Measurements from ENCODE around the gene DVL1. TPM values are rescaled to one million over a fixed set of nuclear protein-coding genes. Genes with fewer than 3 reads are reported as not detected.

Gene DVL1
- total RNA-seq, 1 experiment from 2014 or later = 71.0 TPM

- no CpG with 5 or more reads among the region's 11 CpGs for WGBS (ENCODE audit: extremely low coverage, insufficient read length, low lambda C conversion rate)
Measured at GRCh38 chr1:1395166-1395565, 45.9 kb upstream of the DVL1 start.

More at GRCh38 chr1:1395166-1395565, 45.9 kb upstream of the DVL1 start:
- Histone ChIP-seq H3K23me2 (ENCODE audit: insufficient read length, low read depth, low read length, poor library complexity, severe bottlenecking) (peaks cover 11% of the 10 kb centered on the region), H4K8ac (replicated peaks; ENCODE audit: insufficient read length, low read depth, low read length) (no peak overlapping the region), H2BK12ac (ENCODE audit: insufficient read length, low read depth, low read length) (no peak overlapping the region), H2BK5ac (ENCODE audit: insufficient read length, low read length) (no peak overlapping the region), H3K79me1 (ENCODE audit: insufficient read depth, low read depth, low read length, poor library complexity, severe bottlenecking) (peaks cover 12% of the 10 kb centered on the region), H2BK15ac (ENCODE audit: low read depth, low read length) (no peak overlapping the region), H2BK120ac (ENCODE audit: low read depth, low read length, poor library complexity, severe bottlenecking) (no peak overlapping the region), H4K5ac (ENCODE audit: insufficient read length, low read depth, low read length) (no peak overlapping the region), H3K9ac (ENCODE audit: extremely low read depth, insufficient read length, low read length) (no peak overlapping the region), H3K4ac (ENCODE audit: low read depth, low read length) (no peak overlapping the region), H3K4me2 (ENCODE audit: insufficient read depth, insufficient read length, low read length) (no peak overlapping the region), H3K27me3 (ENCODE audit: insufficient read depth, low read length) (no peaks in the 10 kb centered on the region), H3K56ac (ENCODE audit: insufficient read length, low read depth, low read length) (no peak overlapping the region), H3K23ac (ENCODE audit: insufficient read length, low read depth, low read length) (no peak overlapping the region), H3K79me2 (ENCODE audit: insufficient read depth, low read length) (peaks cover 8% of the 10 kb centered on the region; the same call in 1 of the 2 replicates), H4K91ac (ENCODE audit: insufficient read length, low read depth, low read length) (no peak overlapping the region), H2AK5ac (ENCODE audit: insufficient read length, low read length) (no peak overlapping the region), H3K18ac (ENCODE audit: insufficient read length, low read depth, low read length) (no peak overlapping the region), H3K14ac (ENCODE audit: insufficient read depth, low read length) (no peak overlapping the region), H2BK20ac (ENCODE audit: low read depth, low read length, poor library complexity, severe bottlenecking) (no peak overlapping the region), H3K9me3 (ENCODE audit: control insufficient read depth, low read depth, low read length) (no peaks in the 10 kb centered on the region), H3K27ac (ENCODE audit: insufficient read length, low read depth, low read length) (no peak overlapping the region), H2AFZ (ENCODE audit: low read length) (no peak overlapping the region), H4K20me1 (ENCODE audit: control insufficient read depth, insufficient read depth, insufficient read length) (no peaks in the 10 kb centered on the region), H3T11ph (ENCODE audit: low read length) (no peak overlapping the region), H3K4me1 (ENCODE audit: insufficient read depth, low read length) (no peaks in the 10 kb centered on the region)
- Mint-ChIP-seq H3K36me3 (ENCODE audit: insufficient read depth in 1 of 3, low read depth in 3 of 3) (peaks cover 61 to 88% (median 75%) of the 10 kb centered on the region in 3 experiments), H3K27ac (no peak overlapping the region; a peak in 1 of 7 replicates), H3K27me3 (ENCODE audit: low read depth) (no peaks in the 10 kb centered on the region), H3K9me3 (peaks cover 0 to 2% of the 10 kb centered on the region in 2 experiments; a peak in 1 of 5 replicates), H3K4me3 (no peak overlapping the region), H3K4me1 (peaks cover 5 to 10% of the 10 kb centered on the region in 2 experiments)
- DNase-seq = no peak
- TF ChIP-seq CTCF (conservative IDR thresholded peaks at IDR 0.05) = no peak
